Esophagus muscularis mucosa (tissue), 4 donors: ENCODE data around the gene CSRNP3.

ENCODE experiments used
- CTCF ChIP-seq, 3 experiments: fragments of 200-600 bp in 2 of 3; fragments of 450-650 bp in 1 of 3; sonication (generic) in 2 of 3; IDR thresholded peaks; one replicate each; pipeline ENCODE4 v1.5.1; 2017 to 2019; ENCODE audit warnings: antibody characterized with exemption in 3 of 3, mild to moderate bottlenecking in 2 of 3, moderate library complexity in 1 of 3
- EP300 ChIP-seq: sonication (generic); formaldehyde crosslinking; IDR thresholded peaks from one replicate; pipeline ENCODE4 v1.6.1; 2017; ENCODE audit warnings: antibody characterized with exemption
- POLR2A ChIP-seq: fragments of 450-650 bp; IDR thresholded peaks from one replicate; pipeline ENCODE4 v1.6.1; 2017; ENCODE audit warnings: antibody characterized with exemption, moderate library complexity, mild to moderate bottlenecking, low read depth
- POLR2AphosphoS5 ChIP-seq, 2 donors: sonication (generic); formaldehyde crosslinking; IDR thresholded peaks; one replicate each; pipeline ENCODE4 v1.6.1; 2017; ENCODE audit warnings: antibody characterized with exemption in 2 of 2

DNA sequence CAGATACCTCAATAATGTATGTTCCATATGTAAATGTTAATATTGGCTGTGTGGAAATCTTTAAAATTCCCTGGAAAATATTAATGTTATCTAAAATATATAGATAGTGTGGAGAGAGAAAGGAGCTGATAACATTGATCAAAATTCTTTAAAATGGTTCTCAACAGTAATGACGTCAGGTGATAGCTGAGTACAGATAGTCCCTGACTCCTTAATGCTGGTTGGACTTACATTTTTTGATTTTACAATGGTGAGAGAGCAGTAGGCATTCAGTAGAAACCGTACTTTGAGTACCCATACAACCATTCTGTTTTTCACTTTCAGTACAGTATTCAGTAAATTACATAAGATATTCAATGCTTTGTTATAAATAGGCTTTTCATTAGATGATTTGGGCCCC is 177.9 kb downstream of the CSRNP3 start:
- no peak for TF ChIP-seq CTCF (IDR thresholded peaks at IDR 0.05)
- TF ChIP-seq POLR2AphosphoS5 (IDR thresholded peaks at IDR 0.05), result no peak
- no peak for TF ChIP-seq POLR2A
- TF ChIP-seq EP300, result no peak
